ENCODE measurements around the gene CERS4. TPM values are rescaled to one million over a fixed set of nuclear protein-coding genes. Genes with fewer than 3 reads are reported as not detected.
A peak's percentile ranks its signal among the peaks of the same experiment; 100 is the strongest.

Gene CERS4, protein sequence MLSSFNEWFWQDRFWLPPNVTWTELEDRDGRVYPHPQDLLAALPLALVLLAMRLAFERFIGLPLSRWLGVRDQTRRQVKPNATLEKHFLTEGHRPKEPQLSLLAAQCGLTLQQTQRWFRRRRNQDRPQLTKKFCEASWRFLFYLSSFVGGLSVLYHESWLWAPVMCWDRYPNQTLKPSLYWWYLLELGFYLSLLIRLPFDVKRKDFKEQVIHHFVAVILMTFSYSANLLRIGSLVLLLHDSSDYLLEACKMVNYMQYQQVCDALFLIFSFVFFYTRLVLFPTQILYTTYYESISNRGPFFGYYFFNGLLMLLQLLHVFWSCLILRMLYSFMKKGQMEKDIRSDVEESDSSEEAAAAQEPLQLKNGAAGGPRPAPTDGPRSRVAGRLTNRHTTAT
- 10 to 100 TPM; 21.0 to 51.7 (median 29.2) TPM for total RNA-seq

DNA sequence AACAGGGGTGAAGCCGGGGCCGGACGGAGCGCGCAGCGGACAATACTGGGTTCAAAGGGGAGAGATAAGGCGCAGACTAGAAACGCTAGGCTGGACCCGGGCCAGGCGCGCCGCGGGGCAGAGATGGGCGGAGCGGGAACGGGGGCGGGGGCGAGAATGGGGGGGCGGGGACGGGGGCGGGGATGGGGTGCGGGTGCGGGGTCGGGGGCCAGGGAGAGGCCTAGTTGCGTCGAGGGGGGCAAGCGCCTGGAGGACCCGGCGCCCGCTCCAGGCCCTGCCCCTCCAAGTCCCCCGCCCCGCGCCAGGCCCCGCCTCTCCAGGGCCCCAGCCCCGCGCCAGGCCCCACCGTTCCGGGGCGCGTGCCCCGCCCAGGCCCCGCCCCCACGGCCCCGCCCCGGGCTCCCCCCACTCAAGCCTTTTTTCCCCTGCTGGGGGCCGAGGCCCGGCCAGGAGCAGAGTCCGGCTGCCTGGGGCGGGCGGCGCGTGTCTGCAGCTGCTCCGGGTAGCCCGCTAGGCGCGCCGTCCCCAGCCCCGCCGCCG, at the start of gene CERS4:
TSS of gene CERS4 (plus strand) at position 449 of the 540 bp plus-strand sequence. CDS start 41,707 bp downstream, outside the sequence.
- intact Hi-C loops (cut with DNase I), result loop anchor here (2.0 kb wide), 1 partner anchor 44 kb away; no protein-coding TSS in a partner anchor
- H3K4me1 ChIP-seq, result peaks cover 14 to 33% (median 29%) of the 10 kb centered on the region in 4 donors
- no peaks in the 10 kb centered on the region for H3K27me3 ChIP-seq
- no peaks in the 10 kb centered on the region for H3K9me3 ChIP-seq
- DNase-seq (ENCODE audit: extremely low spot score), result no peak
- H3K36me3 ChIP-seq, result peaks cover 0 to 3% (median under 1%) of the 10 kb centered on the region in 4 donors
- no peak for TF ChIP-seq CTCF (IDR thresholded peaks at IDR 0.05)
- TF ChIP-seq POLR2A (IDR thresholded peaks at IDR 0.05; ENCODE audit: low read depth), result no peak
- TF ChIP-seq EP300 (IDR thresholded peaks at IDR 0.05), result no peak
- TF ChIP-seq POLR2AphosphoS5 (IDR thresholded peaks at IDR 0.05), result peak in 1 of 2 donors; percentile 38
- peak within 1 kb of the TSS; percentile 74 to 98 (median 87) for H3K4me3 ChIP-seq
- peak within 1 kb of the TSS; percentile 73 to 81 (median 78) for H3K27ac ChIP-seq (replicated peaks in 1 of 4)
- WGBS, result 1% methylated on average over 25 of the region's 60 CpGs

DNA sequence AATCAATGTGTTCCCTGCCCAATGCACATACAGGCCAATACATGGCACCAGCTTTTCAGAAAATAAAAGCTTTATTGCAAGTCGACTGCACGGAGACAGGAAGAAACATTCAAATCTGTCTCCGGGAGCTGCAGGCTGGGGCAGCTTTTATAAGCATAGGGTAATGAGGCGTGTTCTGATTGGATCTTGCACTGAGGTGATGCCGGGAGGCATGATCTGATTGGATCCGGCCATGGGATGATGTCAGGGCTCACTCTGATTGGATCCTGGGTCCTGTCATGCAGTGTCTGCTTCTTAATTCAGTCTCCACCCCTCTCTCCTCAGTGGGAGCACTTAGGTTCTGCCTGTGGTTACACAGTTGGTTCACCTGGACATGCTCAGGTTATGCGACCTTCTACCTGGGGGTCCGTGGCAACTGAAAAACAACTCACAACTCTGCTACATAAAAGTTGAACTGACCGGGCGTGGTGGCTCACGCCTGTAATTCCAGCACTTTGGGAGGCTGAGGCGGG, 48.0 kb upstream of the CERS4 start:
- intact Hi-C loops (cut with DNase I), result no loop called here
- H3K4me3 ChIP-seq, result no peak overlapping the region
- WGBS, result 95% methylated on average over 6 of the region's 12 CpGs

GRCh38 chr19:8163759-8164158, 45.4 kb upstream of the CERS4 start:
- no peak for DNase-seq (ENCODE audit: extremely low spot score)

More for the DNA sequence above, 48.0 kb upstream of the CERS4 start:
- Histone ChIP-seq H3K4me1 (no peaks in the 10 kb centered on the region), H3K27me3 (no peaks in the 10 kb centered on the region), H3K27ac (replicated peaks in 1 of 4) (no peak overlapping the region), H3K9me3 (no peaks in the 10 kb centered on the region), H3K36me3 (no peaks in the 10 kb centered on the region)
- TF ChIP-seq CTCF (IDR thresholded peaks at IDR 0.05) (no peak), POLR2A (IDR thresholded peaks at IDR 0.05; ENCODE audit: low read depth) (no peak), POLR2AphosphoS5 (IDR thresholded peaks at IDR 0.05) (no peak), EP300 (IDR thresholded peaks at IDR 0.05) (no peak)
- no peak for DNase-seq (ENCODE audit: extremely low spot score)

DNA sequence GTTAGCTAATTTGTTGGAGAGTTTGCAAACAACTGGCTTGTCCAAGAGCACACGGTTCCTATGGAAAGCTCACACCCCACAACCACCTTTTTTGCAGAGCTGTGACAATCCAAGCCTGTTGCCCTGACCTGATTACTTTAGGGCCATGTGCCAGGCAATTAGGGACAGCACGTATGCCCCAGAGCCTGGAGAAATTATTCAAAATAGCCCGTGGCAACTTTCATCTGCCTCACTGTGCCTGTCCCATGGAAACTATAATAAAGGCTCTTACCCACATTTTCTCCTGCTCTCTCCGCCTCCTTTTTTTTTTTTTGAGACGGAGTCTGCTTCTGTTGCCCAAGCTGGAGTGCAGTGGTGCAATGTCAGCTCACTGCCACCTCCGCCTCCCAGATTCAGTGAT, 41.2 kb upstream of the CERS4 start:
- 82% methylated on average over 6 of the region's 6 CpGs for WGBS
- intact Hi-C loops (cut with DNase I), result no loop called here
- Histone ChIP-seq H3K4me3 (no peak overlapping the region), H3K27me3 (no peaks in the 10 kb centered on the region), H3K27ac (replicated peaks in 1 of 4) (no peak overlapping the region), H3K9me3 (no peaks in the 10 kb centered on the region), H3K4me1 (no peaks in the 10 kb centered on the region), H3K36me3 (no peaks in the 10 kb centered on the region)
- no peak for DNase-seq (ENCODE audit: extremely low spot score)
- TF ChIP-seq POLR2AphosphoS5 (IDR thresholded peaks at IDR 0.05) (no peak), CTCF (IDR thresholded peaks at IDR 0.05) (no peak), POLR2A (IDR thresholded peaks at IDR 0.05; ENCODE audit: low read depth) (no peak), EP300 (IDR thresholded peaks at IDR 0.05) (no peak)

More at GRCh38 chr19:8163759-8164158, 45.4 kb upstream of the CERS4 start:
- H3K27ac ChIP-seq (replicated peaks in 1 of 4), result no peak overlapping the region
- no peaks in the 10 kb centered on the region for H3K4me1 ChIP-seq
- TF ChIP-seq CTCF (IDR thresholded peaks at IDR 0.05) (no peak), EP300 (IDR thresholded peaks at IDR 0.05) (no peak), POLR2A (IDR thresholded peaks at IDR 0.05; ENCODE audit: low read depth) (no peak), POLR2AphosphoS5 (IDR thresholded peaks at IDR 0.05) (no peak)
- H3K9me3 ChIP-seq, result no peaks in the 10 kb centered on the region
- H3K4me3 ChIP-seq, result no peak overlapping the region
- 51% methylated on average over 7 of the region's 7 CpGs for WGBS
- no peaks in the 10 kb centered on the region for H3K36me3 ChIP-seq
- no peaks in the 10 kb centered on the region for H3K27me3 ChIP-seq
- intact Hi-C loops (cut with DNase I), result no loop called here

Measured in esophagus muscularis mucosa (tissue), 4 donors.